Left lobe of liver (tissue), 2 donors: Measurements from ENCODE around the gene KDR. TPM values are rescaled to one million over a fixed set of nuclear protein-coding genes. Genes with fewer than 3 reads are reported as not detected.

Source experiments
- ATAC-seq: fragments of 200-7000 bp; cut with Tn5 transposase; one replicate; pipeline ENCODE4 v1.9.1; 2020; ENCODE audit warnings: mild to moderate bottlenecking, moderate library complexity
- DNase-seq: peaks from one replicate; pipeline ENCODE4 v3.0.0-alpha.2; 2020; ENCODE audit warnings: low spot score
- total RNA-seq: library from RNA; stranded (reverse); gene quantifications from one replicate; pipeline ENCODE4 v1.2.1, GENCODE V29; 2021
- donor health status: DM: no; HTN: no; CAD: no; lungs with moderate emphysema.
- donor health status: DM: no; HTN: yes; CAD: no.

KDR gene
- total RNA-seq, 1 donor from 2014 or later = 13.5 TPM

GRCh38 chr4:55080174-55080865, 45.1 kb downstream of the KDR start:
- no peak for DNase-seq
- ATAC-seq = no peak

DNA sequence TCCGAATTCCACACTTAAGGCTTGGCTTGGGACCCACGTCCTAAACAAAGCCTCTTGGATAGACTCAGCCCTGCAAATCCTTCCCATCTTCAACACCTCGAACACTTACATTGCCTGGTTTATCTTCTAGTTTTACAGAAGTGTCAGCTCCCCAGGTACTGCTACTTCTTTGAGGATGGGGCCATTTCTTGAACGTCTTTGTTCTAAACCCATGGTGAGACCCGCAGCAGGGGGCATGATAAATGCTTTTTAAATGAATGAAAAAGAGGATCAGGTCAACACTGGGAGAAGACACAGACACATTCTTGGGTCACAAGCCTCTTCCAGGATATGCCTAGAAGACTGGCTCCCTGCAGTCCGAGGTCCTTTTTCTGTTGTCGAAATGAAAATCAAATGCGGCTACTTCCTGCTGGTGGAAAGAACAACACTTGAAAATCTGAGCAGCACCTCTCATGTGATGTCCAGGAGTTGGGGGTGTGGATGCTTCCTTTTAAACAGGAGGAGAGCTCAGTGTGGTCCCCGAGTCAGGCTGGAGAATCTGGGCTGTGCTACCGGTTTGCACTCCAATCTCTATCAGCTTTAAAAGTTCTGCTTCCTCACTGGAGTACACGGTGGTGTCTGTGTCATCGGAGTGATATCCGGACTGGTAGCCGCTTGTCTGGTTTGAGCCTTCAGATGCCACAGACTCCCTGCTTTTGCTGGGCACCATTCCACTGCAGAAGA, 45.8 kb downstream of the KDR start:
- peak; percentile 53 for ATAC-seq
- DNase-seq = no peak

DNA sequence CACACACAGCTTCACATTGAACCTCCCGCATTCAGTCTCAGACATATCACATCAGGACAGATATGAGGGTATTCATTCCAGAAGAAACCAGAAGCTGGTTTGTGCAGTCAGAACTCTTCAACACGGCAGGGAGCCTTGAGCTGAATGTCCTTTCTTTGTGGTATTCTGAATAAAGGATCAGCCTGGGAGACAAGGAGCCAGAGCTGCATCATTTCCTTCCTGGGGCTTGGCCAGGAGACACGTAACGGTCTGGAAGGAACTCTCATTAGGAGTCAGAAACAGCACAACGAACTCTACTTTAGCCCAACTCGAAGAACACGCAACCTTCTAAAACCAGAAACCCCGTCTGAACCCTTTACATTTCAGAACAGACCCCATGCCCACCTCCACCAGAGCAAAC, 46.4 kb downstream of the KDR start:
- DNase-seq = no peak

DNA sequence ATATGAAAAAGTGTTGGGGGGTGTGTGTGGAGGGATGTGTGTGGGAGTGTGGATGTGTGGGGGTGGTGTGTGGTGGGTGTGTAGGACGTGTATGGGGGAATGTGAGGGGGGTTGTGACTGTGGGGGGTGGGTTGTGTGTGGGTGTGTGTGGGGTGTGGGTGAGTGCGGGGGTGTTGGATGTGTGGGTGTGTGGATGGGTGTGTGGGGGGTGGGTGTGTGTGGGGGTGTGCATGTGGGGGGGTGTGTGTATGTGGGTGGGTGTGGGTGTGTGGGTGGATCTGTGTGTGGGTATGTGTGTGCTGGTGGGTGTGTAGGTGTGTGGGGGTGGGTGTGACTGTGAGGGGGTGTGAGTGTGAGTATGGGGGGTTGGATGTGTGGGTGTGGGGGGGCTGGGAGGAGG, 47.8 kb downstream of the KDR start:
- no peak for DNase-seq
- no peak for ATAC-seq

More for the DNA sequence above, 46.4 kb downstream of the KDR start:
- peak; percentile 41 for ATAC-seq

GRCh38 chr4:55075823-55076716, 49.3 kb downstream of the KDR start:
- no peak for DNase-seq
- no peak for ATAC-seq

DNA sequence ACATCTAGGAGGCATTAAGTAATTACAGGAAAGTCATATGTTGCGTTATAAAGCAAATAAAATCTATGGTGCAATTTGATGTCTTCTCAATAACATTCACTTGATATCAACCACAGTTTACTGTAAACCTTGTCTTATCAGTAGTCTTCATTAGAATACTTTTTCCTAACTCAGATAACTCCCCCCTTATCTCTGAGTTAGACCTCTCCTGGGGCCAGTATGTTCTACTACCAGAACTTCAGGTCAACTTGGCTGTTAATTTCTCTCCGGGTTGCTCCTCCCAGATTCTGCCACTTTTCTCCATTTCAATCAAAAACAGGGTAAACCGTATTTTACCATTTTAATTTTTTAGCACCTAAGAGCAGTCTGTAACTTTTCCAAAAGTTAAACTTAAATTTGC, 50.0 kb downstream of the KDR start:
- no peak for ATAC-seq
- no peak for DNase-seq

- no peak for ATAC-seq
- no peak for DNase-seq
These were observed 51.0 kb downstream of the KDR start for GRCh38 chr4:55074386-55074785.

GRCh38 chr4:55071951-55072350, 53.4 kb downstream of the KDR start:
- DNase-seq = no peak
- no peak for ATAC-seq

DNA sequence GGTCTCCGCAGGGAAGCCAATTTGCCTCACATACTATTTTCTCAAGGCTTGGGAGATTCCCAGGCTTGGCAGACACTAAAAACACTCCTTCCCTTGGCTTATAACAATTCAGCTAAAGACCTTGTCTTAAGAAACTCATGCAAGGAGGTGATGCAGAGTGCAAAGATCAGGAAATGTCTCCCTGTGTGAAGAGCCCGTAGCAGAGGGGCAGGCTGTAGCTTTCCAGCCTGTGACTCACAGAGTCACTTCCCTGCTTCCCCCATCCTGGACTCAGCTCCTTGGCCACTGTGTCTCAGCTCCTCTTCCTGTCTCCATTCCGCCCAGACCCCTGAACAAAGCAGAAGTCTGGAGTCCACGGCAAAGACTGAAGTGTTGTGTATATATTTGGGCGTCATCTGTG, 56.1 kb downstream of the KDR start:
- DNase-seq (no peak), ATAC-seq (peak; percentile 56)

GRCh38 chr4:55068522-55068921, 56.9 kb downstream of the KDR start:
- ATAC-seq = no peak
- no peak for DNase-seq

DNA sequence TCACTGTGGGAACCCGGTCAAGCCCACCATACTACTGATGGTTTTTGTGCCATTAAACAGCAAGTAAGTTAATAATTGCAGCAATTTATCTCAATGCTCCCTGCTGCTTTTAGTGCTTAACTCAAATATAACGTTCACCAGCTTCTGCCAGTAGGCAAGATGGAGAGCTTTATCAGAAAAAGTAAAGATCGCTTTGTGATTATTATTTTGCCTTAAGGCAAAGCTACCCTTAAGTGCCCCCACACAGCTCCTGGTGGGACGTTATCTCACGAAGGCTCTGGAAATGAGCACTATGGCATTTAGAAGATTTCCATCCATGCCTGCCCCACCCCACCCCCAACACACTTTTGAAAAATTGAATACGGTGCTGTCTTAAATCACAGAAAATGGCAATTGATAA, 59.4 kb downstream of the KDR start:
- no peak for DNase-seq
- ATAC-seq = no peak

DNA sequence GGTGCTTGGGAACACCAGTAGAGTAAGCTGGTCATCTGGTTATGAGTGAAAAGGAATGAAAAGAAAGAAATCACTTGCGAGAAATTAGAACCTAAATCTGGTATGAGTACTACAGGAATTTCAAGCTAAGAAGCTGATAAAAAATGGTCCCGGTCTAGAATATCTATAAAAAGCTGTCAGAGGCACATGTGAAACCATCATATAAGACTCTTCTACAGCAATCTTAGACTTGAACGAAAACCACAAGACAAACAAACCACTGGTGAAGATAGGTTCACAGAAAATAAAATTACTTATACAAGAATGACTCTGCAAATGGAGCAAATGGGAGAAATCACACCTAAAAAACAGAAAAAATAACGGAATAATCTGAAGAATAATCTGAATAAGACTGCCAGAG, 69.9 kb downstream of the KDR start:
- no peak for DNase-seq
- no peak for ATAC-seq

- ATAC-seq (peak; percentile 46), DNase-seq (no peak)
These were observed 73.9 kb downstream of the KDR start for GRCh38 chr4:55051532-55051931.

- no peak for ATAC-seq
These were observed 74.9 kb downstream of the KDR start for GRCh38 chr4:55050418-55050950.

DNA sequence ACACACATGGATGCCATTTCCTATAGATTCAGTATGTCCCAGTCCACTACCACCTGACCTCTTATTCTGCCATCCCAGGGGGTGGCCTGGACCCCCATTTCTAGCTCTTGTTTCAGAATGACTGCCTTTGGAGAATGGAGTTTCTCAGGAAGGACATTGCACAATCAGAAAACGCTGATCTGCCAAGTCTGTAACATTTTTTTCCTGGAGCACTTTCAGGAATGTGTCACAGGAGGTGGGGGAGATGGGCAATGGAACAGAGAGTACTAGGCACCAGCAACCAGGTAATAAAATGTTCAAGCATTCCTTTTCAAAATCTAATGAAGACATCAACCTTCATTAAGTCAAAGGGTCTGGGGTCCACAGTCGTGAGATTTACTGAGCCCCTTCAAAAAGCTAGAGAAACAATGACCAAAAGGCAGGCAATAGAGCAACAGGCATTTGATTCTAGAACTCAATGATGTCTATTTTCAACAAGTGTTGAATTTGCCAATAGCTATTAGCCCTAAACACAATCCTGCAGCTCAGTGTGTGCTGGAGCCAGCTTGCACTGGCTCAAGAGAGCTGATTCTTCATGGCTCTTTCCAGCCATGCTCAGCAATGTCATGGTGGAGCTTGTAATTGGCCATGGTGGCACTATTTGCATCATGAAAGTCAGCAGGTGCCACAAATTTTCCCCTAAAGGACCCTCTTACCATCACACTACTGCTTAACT, 87.1 kb downstream of the KDR start:
- ATAC-seq = no peak
- DNase-seq = no peak

More at GRCh38 chr4:55050418-55050950, 74.9 kb downstream of the KDR start:
- DNase-seq = no peak

DNA sequence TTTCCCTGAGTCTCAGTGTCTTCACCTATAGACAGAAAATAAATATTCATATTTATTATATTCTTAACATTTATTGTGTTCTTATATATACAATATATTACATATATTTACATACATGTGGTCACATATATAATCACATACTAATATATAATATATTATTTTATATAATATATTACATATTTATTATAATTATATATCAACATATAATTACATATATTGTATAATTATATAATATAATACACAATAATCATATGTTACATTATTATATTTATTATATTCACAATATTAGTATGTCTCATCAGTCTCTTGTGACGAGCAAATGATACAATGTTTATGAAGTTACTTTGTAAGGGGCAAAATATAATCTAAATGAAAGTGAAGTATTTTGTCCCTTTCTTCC, 87.7 kb downstream of the KDR start:
- DNase-seq = no peak
- ATAC-seq = no peak

DNA sequence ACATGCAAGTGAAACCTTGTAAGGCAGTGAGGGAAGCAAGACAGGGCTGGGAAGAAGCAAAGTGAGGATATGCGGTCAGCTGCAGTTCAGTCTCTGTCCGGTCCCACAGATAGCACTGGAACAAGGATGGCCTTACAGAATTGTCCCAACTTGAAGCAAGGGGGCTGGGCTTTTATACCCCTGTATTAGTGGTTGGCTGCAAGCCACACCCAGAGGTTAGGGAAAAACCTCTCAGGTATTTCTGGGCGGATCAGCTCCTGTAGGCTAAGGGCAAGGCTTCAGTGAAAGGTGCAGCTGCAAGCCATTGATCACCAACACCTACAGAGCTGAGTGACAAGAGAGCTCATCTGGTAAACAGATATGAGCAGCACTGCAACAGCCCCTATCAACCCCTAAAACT, 89.0 kb downstream of the KDR start:
- ATAC-seq (no peak), DNase-seq (no peak)

GRCh38 chr4:55035892-55036291, 89.5 kb downstream of the KDR start:
- ATAC-seq (no peak), DNase-seq (no peak)

DNA sequence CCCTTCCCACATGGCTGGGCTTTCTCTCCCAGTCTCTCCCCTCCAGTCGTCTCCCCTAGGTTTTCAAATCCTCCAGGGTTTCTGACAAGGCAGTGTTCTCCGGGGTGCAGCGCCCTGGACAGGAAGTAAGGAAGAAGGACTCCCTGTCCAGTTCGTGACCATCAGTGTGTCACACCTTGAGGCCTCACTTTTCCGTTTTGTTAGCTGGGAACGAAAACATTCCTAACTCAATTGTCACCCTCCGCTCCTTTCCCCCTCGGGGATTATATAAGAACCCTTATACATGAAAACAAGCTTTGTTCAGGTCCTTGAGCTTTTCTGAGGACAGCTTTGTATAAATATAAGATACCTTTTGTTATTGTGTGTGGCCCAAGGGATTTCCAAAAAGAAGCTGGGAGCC, 92.1 kb downstream of the KDR start:
- no peak for DNase-seq
- no peak for ATAC-seq

- no peak for ATAC-seq
- no peak for DNase-seq
These were observed 92.6 kb downstream of the KDR start for GRCh38 chr4:55032788-55033187.

GRCh38 chr4:55032179-55032578, 93.2 kb downstream of the KDR start:
- DNase-seq (no peak), ATAC-seq (no peak)
